Sigmoid colon (tissue), 4 donors: ENCODE measurements around the gene ADSL.
"Not testable (repeated sequence)": the region's sequence is repeated elsewhere in the genome, so short reads cannot be mapped to it uniquely, and the experiment has no call there.

Experiments
- CTCF ChIP-seq, 4 experiments: fragments of 450-650 bp in 3 of 4; fragments of 200-600 bp in 1 of 4; IDR thresholded peaks; one replicate each; pipeline ENCODE4 v1.5.1; 2016 to 2019; ENCODE audit warnings: antibody characterized with exemption in 4 of 4, mild to moderate bottlenecking in 3 of 4, moderate library complexity in 2 of 4
- POLR2A ChIP-seq, 2 donors: fragments of 450-650 bp; IDR thresholded peaks; one replicate each; pipeline ENCODE4 v1.6.1; 2016; ENCODE audit warnings: antibody characterized with exemption in 2 of 2, mild to moderate bottlenecking in 2 of 2, moderate library complexity in 2 of 2
- POLR2AphosphoS5 ChIP-seq, 4 donors: sonication (generic); formaldehyde crosslinking; IDR thresholded peaks; one replicate each; pipeline ENCODE4 v1.6.1; 2017; ENCODE audit warnings: antibody characterized with exemption in 4 of 4

- TF ChIP-seq POLR2AphosphoS5, CTCF, POLR2A (IDR thresholded peaks at IDR 0.05): not testable (repeated sequence)
Measured at GRCh38 chr22:40311646-40312045, 34.7 kb upstream of the ADSL start.
